CD8-positive, alpha-beta memory T cell (primary cell): Measurements from ENCODE around the gene SAT1. TPM values are rescaled to one million over a fixed set of nuclear protein-coding genes. Genes with fewer than 3 reads are reported as not detected.
A peak's percentile ranks its signal among the peaks of the same experiment; 100 is the strongest.

ENCODE experiments used
- CTCF ChIA-PET: fragments of 350-600 bp; sonication (Branson Sonifier 250); formaldehyde crosslinking; loops from one replicate; lab custom pipeline; 2021; ENCODE audit warnings: antibody characterized with exemption; lab: Charles Lee
- POLR2A ChIA-PET: fragments of 350-600 bp; sonication (Branson Sonifier 250); formaldehyde crosslinking; loops from one replicate; lab custom pipeline; 2021; ENCODE audit warnings: antibody characterized with exemption; lab: Charles Lee
- DNase-seq, 5 donors: peaks; one replicate each; pipeline versions ENCODE4 v3.0.0 to v3.0.0-alpha.2; 2020 to 2022; ENCODE audit warnings: mixed read lengths in 1 of 5
- H3K27ac ChIP-seq: one replicate; pipeline ENCODE4 v1.7.0; 2013; ENCODE audit warnings: low read depth, mild to moderate bottlenecking, low read length, moderate library complexity
- H3K27me3 ChIP-seq: 2 replicates; pipeline ENCODE4 v1.7.0; 2013; ENCODE audit warnings: low read length, mild to moderate bottlenecking; ENCODE audit not compliant: insufficient read depth, poor library complexity, severe bottlenecking
- H3K36me3 ChIP-seq: 2 replicates; pipeline ENCODE4 v1.7.0; 2013; ENCODE audit warnings: mild to moderate bottlenecking, low read length, moderate library complexity; ENCODE audit not compliant: insufficient read depth
- H3K4me1 ChIP-seq: 2 replicates; pipeline ENCODE4 v1.7.0; 2013; ENCODE audit warnings: mild to moderate bottlenecking, low read length, moderate library complexity; ENCODE audit not compliant: insufficient read depth
- H3K4me3 ChIP-seq: 2 replicates; pipeline ENCODE4 v1.7.0; 2013; ENCODE audit warnings: mild to moderate bottlenecking, low read length
- H3K9me3 ChIP-seq: 2 replicates; pipeline ENCODE4 v1.7.0; 2013; ENCODE audit warnings: mild to moderate bottlenecking, low read length
- H3K27ac Mint-ChIP-seq, 8 donors: one replicate each; pipeline ENCODE4 v1.8.0; 2020 to 2021; ENCODE audit warnings: mixed read lengths in 8 of 8, mild to moderate bottlenecking in 6 of 8, inconsistent platforms in 3 of 8, moderate library complexity in 3 of 8
- H3K27me3 Mint-ChIP-seq, 2 donors: one replicate each; pipeline ENCODE4 v1.8.0; 2020 to 2021; ENCODE audit warnings: mixed read lengths in 2 of 2, mild to moderate bottlenecking in 1 of 2, moderate library complexity in 1 of 2
- H3K36me3 Mint-ChIP-seq, 3 donors: one replicate each; pipeline ENCODE4 v1.8.0; 2020 to 2021; ENCODE audit warnings: mixed read lengths in 3 of 3, inconsistent platforms in 1 of 3, mild to moderate bottlenecking in 1 of 3
- H3K4me1 Mint-ChIP-seq, 3 donors: one replicate each; pipeline ENCODE4 v1.8.0; 2020 to 2021; ENCODE audit warnings: mixed read lengths in 3 of 3, inconsistent platforms in 1 of 3, mild to moderate bottlenecking in 1 of 3
- H3K4me3 Mint-ChIP-seq, 7 donors: one replicate each; pipeline ENCODE4 v1.8.0; 2020 to 2021; ENCODE audit warnings: mixed read lengths in 7 of 7, mild to moderate bottlenecking in 6 of 7, moderate library complexity in 4 of 7, inconsistent platforms in 2 of 7
- H3K9me3 Mint-ChIP-seq, 5 donors: one replicate each; pipeline ENCODE4 v1.8.0; 2020 to 2022; ENCODE audit warnings: mixed read lengths in 5 of 5, mild to moderate bottlenecking in 3 of 5, moderate library complexity in 2 of 5, inconsistent platforms in 1 of 5
- polyA plus RNA-seq: library from polyadenylated mRNA; unstranded; fragments of 300-500 nt; fragmentation: Illumina TruSeq; gene quantifications from one replicate; pipeline ENCODE4 v1.2.3, GENCODE V29; 2021
- total RNA-seq, 2 experiments: library from RNA; stranded (reverse); gene quantifications; one replicate each; pipeline ENCODE4 v1.2.3, GENCODE V29; 2021

Gene SAT1
- total and polyA plus RNA-seq, 3 experiments from 2014 or later: 40.0 to 113 (median 41.3) TPM

DNA sequence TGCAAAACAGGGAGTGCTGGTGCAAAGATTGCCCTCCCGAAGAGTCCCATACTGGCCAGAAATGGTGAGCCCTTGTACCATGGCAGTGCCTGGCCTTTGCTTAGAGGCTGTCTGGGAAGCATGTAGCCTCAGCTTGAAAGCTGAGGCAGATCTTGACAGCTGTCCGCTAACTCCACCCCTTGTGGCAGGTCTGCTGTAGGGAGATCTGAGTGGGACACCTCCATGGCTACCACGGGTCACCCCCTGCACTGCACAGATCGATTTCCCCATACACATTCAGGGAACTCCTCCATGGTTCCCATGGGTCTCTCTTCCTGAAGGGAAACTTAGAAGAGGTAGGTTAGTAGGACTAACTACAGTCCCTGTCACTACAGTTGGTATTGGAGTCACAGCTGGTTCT is 33.8 kb upstream of the SAT1 start:
- no peak overlapping the region for H3K4me3 ChIP-seq
- peaks cover 11 to 19% (median 17%) of the 10 kb centered on the region in 3 donors for H3K4me1 Mint-ChIP-seq
- H3K4me3 Mint-ChIP-seq: no peak overlapping the region
- DNase-seq: no peak
- no peaks in the 10 kb centered on the region for H3K9me3 ChIP-seq
- no peaks in the 10 kb centered on the region for H3K36me3 ChIP-seq
- H3K4me1 ChIP-seq: peaks cover 11% of the 10 kb centered on the region
- H3K27me3 Mint-ChIP-seq: no peaks in the 10 kb centered on the region
- H3K27me3 ChIP-seq: no peaks in the 10 kb centered on the region
- ChIA-PET POLR2A (no interaction called here), CTCF (interaction anchor here (1.2 kb wide), 1 partner anchor 153 kb away, joined by 3 read pairs; no protein-coding TSS in a partner anchor)
- H3K9me3 Mint-ChIP-seq: no peaks in the 10 kb centered on the region
- H3K27ac ChIP-seq: no peak overlapping the region
- no peaks in the 10 kb centered on the region for H3K36me3 Mint-ChIP-seq
- no peak overlapping the region for H3K27ac Mint-ChIP-seq

- no peaks in the 10 kb centered on the region for H3K27me3 Mint-ChIP-seq
- no peaks in the 10 kb centered on the region for H3K36me3 Mint-ChIP-seq
- no peak overlapping the region for H3K27ac Mint-ChIP-seq
- no peak overlapping the region for H3K27ac ChIP-seq
- H3K27me3 ChIP-seq: no peaks in the 10 kb centered on the region
- H3K9me3 Mint-ChIP-seq: no peaks in the 10 kb centered on the region
- ChIA-PET POLR2A (no interaction called here), CTCF (interaction anchor here (1.2 kb wide), 1 partner anchor 153 kb away, joined by 3 read pairs; no protein-coding TSS in a partner anchor)
- no peaks in the 10 kb centered on the region for H3K36me3 ChIP-seq
- no peak for DNase-seq
- H3K9me3 ChIP-seq: no peaks in the 10 kb centered on the region
- H3K4me3 Mint-ChIP-seq: no peak overlapping the region
- no peak overlapping the region for H3K4me3 ChIP-seq
- peaks cover 11% of the 10 kb centered on the region for H3K4me1 ChIP-seq
- H3K4me1 Mint-ChIP-seq: peaks cover 9 to 14% (median 13%) of the 10 kb centered on the region in 3 donors
Observed at GRCh38 chrX:23749576-23749975, 33.4 kb upstream of the SAT1 start.

GRCh38 chrX:23752740-23753415 is 30.1 kb upstream of the SAT1 start:
- H3K4me3 ChIP-seq: no peak overlapping the region
- Mint-ChIP-seq H3K9me3 (no peaks in the 10 kb centered on the region), H3K4me3 (no peak overlapping the region), H3K4me1 (peaks cover 3 to 5% (median 3%) of the 10 kb centered on the region in 3 donors), H3K27ac (peak overlapping the region in 2 of 8 donors; percentile 33 to 52), H3K27me3 (no peaks in the 10 kb centered on the region), H3K36me3 (no peaks in the 10 kb centered on the region)
- H3K4me1 ChIP-seq: no peaks in the 10 kb centered on the region
- H3K27ac ChIP-seq: no peak overlapping the region
- no peaks in the 10 kb centered on the region for H3K36me3 ChIP-seq
- POLR2A ChIA-PET: no interaction called here
- DNase-seq: no peak
- H3K27me3 ChIP-seq: no peaks in the 10 kb centered on the region
- no peaks in the 10 kb centered on the region for H3K9me3 ChIP-seq
- CTCF ChIA-PET: no interaction called here

DNA sequence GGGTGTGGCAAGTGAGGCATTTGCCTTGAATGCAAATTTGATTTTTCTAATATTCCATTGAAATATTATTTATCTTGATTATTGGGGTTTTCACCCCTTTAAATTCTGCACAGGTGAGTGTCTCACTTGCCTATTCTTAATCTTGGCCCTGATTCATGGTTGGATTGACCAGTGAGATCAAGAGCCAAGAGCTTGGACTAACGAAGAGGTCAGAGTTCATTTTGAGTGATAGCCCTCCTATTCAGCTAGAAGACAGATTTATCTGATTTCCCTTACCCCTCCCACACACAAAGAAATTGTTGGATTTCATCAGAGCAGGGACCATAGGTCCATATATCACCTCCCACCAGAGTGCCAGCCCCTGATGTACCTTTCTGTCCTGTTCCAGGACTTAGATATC is 28.3 kb upstream of the SAT1 start:
- peak overlapping the region in 1 of 7 donors; percentile 37 for H3K4me3 Mint-ChIP-seq
- Histone ChIP-seq H3K27ac (no peak overlapping the region), H3K27me3 (no peaks in the 10 kb centered on the region), H3K9me3 (no peaks in the 10 kb centered on the region), H3K4me3 (no peak overlapping the region), H3K36me3 (no peaks in the 10 kb centered on the region), H3K4me1 (no peaks in the 10 kb centered on the region)
- no peak for DNase-seq
- CTCF ChIA-PET: no interaction called here
- POLR2A ChIA-PET: no interaction called here
- no peaks in the 10 kb centered on the region for H3K9me3 Mint-ChIP-seq
- no peaks in the 10 kb centered on the region for H3K36me3 Mint-ChIP-seq
- peaks cover 3 to 5% (median 3%) of the 10 kb centered on the region in 3 donors for H3K4me1 Mint-ChIP-seq
- no peak overlapping the region for H3K27ac Mint-ChIP-seq
- H3K27me3 Mint-ChIP-seq: no peaks in the 10 kb centered on the region

DNA sequence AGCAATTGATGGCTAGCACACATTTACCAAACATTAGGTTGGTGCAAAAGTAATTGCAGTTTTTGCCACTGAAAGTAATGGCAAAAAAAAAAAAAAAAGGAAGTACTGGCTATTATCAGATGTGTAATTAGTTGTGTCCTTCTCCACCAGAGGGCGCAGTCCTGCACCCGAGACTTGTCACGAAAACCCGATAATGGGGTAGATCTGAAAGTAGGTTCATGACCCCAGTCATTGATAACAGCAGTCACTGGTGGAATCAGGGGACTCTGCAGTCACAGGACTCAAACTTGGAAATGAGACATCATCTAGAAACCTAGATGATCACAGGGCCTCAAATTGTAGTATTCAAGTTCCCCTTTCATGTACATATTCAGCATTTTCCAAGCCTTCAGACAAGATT is 26.8 kb upstream of the SAT1 start:
- peak; percentile 37 to 74 (median 51) for DNase-seq
- ChIA-PET POLR2A (no interaction called here), CTCF (interaction anchor here (1.0 to 1.8 kb wide), 2 partner anchors 13 to 146 kb away, joined by 3 to 8 read pairs; no protein-coding TSS in a partner anchor)
- H3K36me3 ChIP-seq: no peaks in the 10 kb centered on the region
- Mint-ChIP-seq H3K36me3 (no peaks in the 10 kb centered on the region), H3K4me3 (peak overlapping the region in 2 of 7 donors; percentile 20 to 27), H3K27me3 (no peaks in the 10 kb centered on the region), H3K27ac (peak overlapping the region in 1 of 8 donors; percentile 81), H3K4me1 (peaks cover 3 to 5% (median 3%) of the 10 kb centered on the region in 3 donors), H3K9me3 (no peaks in the 10 kb centered on the region)
- H3K27me3 ChIP-seq: no peaks in the 10 kb centered on the region
- no peaks in the 10 kb centered on the region for H3K9me3 ChIP-seq
- H3K4me1 ChIP-seq: no peaks in the 10 kb centered on the region
- no peak overlapping the region for H3K4me3 ChIP-seq
- H3K27ac ChIP-seq: no peak overlapping the region

DNA sequence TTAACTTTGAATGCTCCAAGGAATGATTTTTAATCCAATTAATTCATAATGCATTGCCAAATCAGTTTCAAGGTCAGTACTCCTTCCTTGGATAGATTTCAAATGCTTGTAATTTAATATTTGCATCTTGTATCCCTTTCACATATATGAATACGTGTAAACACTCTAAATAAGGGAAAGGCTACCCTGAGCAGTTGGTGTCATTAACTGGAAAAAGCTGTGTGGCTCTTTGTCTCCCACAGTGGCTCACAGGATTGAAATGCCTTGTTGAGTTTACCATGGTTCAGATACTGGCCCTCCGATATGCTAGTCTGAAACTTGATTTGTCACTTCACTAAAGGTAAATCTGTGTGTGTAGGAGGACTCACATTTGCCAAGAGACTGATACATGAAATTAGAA is 23.2 kb upstream of the SAT1 start:
- Histone ChIP-seq H3K9me3 (no peaks in the 10 kb centered on the region), H3K36me3 (no peaks in the 10 kb centered on the region), H3K4me1 (no peaks in the 10 kb centered on the region), H3K27ac (no peak overlapping the region), H3K4me3 (no peak overlapping the region), H3K27me3 (no peaks in the 10 kb centered on the region)
- H3K9me3 Mint-ChIP-seq: no peaks in the 10 kb centered on the region
- ChIA-PET CTCF (no interaction called here), POLR2A (no interaction called here)
- no peaks in the 10 kb centered on the region for H3K36me3 Mint-ChIP-seq
- DNase-seq: no peak
- H3K27ac Mint-ChIP-seq: no peak overlapping the region
- H3K4me3 Mint-ChIP-seq: no peak overlapping the region
- no peaks in the 10 kb centered on the region for H3K27me3 Mint-ChIP-seq
- H3K4me1 Mint-ChIP-seq: peaks cover 3 to 5% (median 3%) of the 10 kb centered on the region in 3 donors

GRCh38 chrX:23764188-23764984 is 18.6 kb upstream of the SAT1 start:
- H3K4me1 Mint-ChIP-seq: peaks cover 0 to 4% (median 0%) of the 10 kb centered on the region in 3 donors
- CTCF ChIA-PET: no interaction called here

DNA sequence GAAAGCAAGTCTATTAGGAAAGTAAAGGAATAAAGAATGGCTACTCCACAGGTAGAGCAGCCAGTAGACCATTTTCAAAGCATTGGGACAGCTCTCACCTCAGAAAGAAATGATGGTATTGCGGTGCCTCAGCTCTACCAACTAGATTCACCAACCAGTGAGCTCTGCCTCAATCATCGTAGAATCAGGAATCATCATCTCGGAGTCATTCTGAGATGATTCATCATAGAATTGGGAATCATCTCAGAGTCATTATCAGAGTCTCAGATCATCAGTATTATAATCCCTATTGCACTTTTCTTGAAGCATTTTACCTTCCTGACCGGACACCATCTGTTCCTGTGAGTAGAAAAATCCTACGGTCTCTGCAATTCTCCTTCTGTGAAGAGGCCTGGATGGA is 17.5 kb upstream of the SAT1 start:
- ChIA-PET CTCF (no interaction called here), POLR2A (no interaction called here)
- peak overlapping the region in 2 of 8 donors; percentile 36 to 75 for H3K27ac Mint-ChIP-seq

More at GRCh38 chrX:23764188-23764984, 18.6 kb upstream of the SAT1 start:
- H3K36me3 ChIP-seq: no peaks in the 10 kb centered on the region
- POLR2A ChIA-PET: interaction anchor here (0.6 kb wide), 1 partner anchor 84 kb away, joined by 4 read pairs; no protein-coding TSS in a partner anchor
- no peak overlapping the region for H3K27ac ChIP-seq
- no peak overlapping the region for H3K4me3 Mint-ChIP-seq
- H3K27me3 ChIP-seq: no peaks in the 10 kb centered on the region
- H3K4me1 ChIP-seq: no peaks in the 10 kb centered on the region
- H3K36me3 Mint-ChIP-seq: no peaks in the 10 kb centered on the region
- H3K27ac Mint-ChIP-seq: peak overlapping the region in 1 of 8 donors; percentile 27
- no peaks in the 10 kb centered on the region for H3K9me3 Mint-ChIP-seq
- DNase-seq: no peak
- no peak overlapping the region for H3K4me3 ChIP-seq
- no peaks in the 10 kb centered on the region for H3K9me3 ChIP-seq
- H3K27me3 Mint-ChIP-seq: peaks cover 0 to 4% of the 10 kb centered on the region in 2 donors

More for the DNA sequence above, 17.5 kb upstream of the SAT1 start:
- H3K27me3 ChIP-seq: no peaks in the 10 kb centered on the region
- no peak for DNase-seq
- no peaks in the 10 kb centered on the region for H3K9me3 ChIP-seq
- H3K4me1 ChIP-seq: no peaks in the 10 kb centered on the region
- H3K36me3 ChIP-seq: no peaks in the 10 kb centered on the region
- no peaks in the 10 kb centered on the region for H3K36me3 Mint-ChIP-seq
- no peak overlapping the region for H3K4me3 ChIP-seq
- H3K4me3 Mint-ChIP-seq: no peak overlapping the region
- no peaks in the 10 kb centered on the region for H3K9me3 Mint-ChIP-seq
- H3K4me1 Mint-ChIP-seq: peaks cover 0 to 4% (median 0%) of the 10 kb centered on the region in 3 donors
- H3K27me3 Mint-ChIP-seq: peaks cover 0 to 4% of the 10 kb centered on the region in 2 donors
- no peak overlapping the region for H3K27ac ChIP-seq
